Activated T-cell treated with anti-CD3 and anti-CD28 coated beads for 4 hours (primary cell): ENCODE results near the gene POLRMT.
"Not testable (repeated sequence)": the region's sequence is repeated elsewhere in the genome, so short reads cannot be mapped to it uniquely, and the experiment has no call there.

Source experiments
- DNase-seq: peaks from one replicate; pipeline ENCODE4 v3.0.0-alpha.2; 2020

Gene POLRMT

GRCh38 chr19:590750-591098, 42.6 kb downstream of the POLRMT start:
- DNase-seq = no peak

- DNase-seq = no peak
These were observed 43.0 kb downstream of the POLRMT start for GRCh38 chr19:590396-590745.

- no peak for DNase-seq
These were observed 43.5 kb downstream of the POLRMT start, which contains the start of gene HCN2 for GRCh38 chr19:589693-590395. HCN2 (plus strand) TSS chr19:589881; CDS start chr19:589946, 65 bp downstream.

- no peak for DNase-seq
These were observed 44.3 kb downstream of the POLRMT start for GRCh38 chr19:588741-589692.

- DNase-seq = peak; percentile 31
These were observed 45.1 kb downstream of the POLRMT start for GRCh38 chr19:588093-588740.

GRCh38 chr19:585551-586110, 47.7 kb downstream of the POLRMT start:
- DNase-seq = no peak

- DNase-seq = not testable (repeated sequence)
These were observed 48.2 kb downstream of the POLRMT start for GRCh38 chr19:585146-585545.

GRCh38 chr19:584240-585001, 48.9 kb downstream of the POLRMT start:
- peak; percentile 49 for DNase-seq

GRCh38 chr19:583968-584239, 49.4 kb downstream of the POLRMT start:
- DNase-seq = no peak

GRCh38 chr19:583198-583967, 50.0 kb downstream of the POLRMT start:
- DNase-seq = no peak

GRCh38 chr19:582497-583197, 50.7 kb downstream of the POLRMT start:
- no peak for DNase-seq

- DNase-seq = no peak
These were observed 51.8 kb downstream of the POLRMT start for GRCh38 chr19:581399-582111.

- no peak for DNase-seq
These were observed 53.0 kb downstream of the POLRMT start for GRCh38 chr19:580274-580835.

- no peak for DNase-seq
These were observed 53.5 kb downstream of the POLRMT start for GRCh38 chr19:579842-580155.

GRCh38 chr19:579111-579841, 54.1 kb downstream of the POLRMT start:
- no peak for DNase-seq

GRCh38 chr19:577439-578392, 55.6 kb downstream of the POLRMT start:
- DNase-seq = no peak

GRCh38 chr19:576768-577438, 56.4 kb downstream of the POLRMT start:
- no peak for DNase-seq
